GM18907 (cell line): ENCODE measurements around the gene ARHGAP22.

Source experiments
- ATAC-seq: cut with Tn5 transposase; IDR thresholded peaks from one replicate; pipeline ENCODE4 v1.9.1; 2021; ENCODE audit warnings: mild to moderate bottlenecking, moderate library complexity; ENCODE audit not compliant: unreplicated experiment

ARHGAP22 gene

GRCh38 chr10:48400850-48401220, 204.0 kb downstream of the ARHGAP22 start:
- no peak for ATAC-seq

GRCh38 chr10:48400129-48400849, 204.6 kb downstream of the ARHGAP22 start:
- ATAC-seq = no peak

GRCh38 chr10:48399551-48399950, 205.3 kb downstream of the ARHGAP22 start:
- no peak for ATAC-seq

GRCh38 chr10:48399056-48399541, 205.8 kb downstream of the ARHGAP22 start:
- no peak for ATAC-seq

- ATAC-seq = no peak
Observed at GRCh38 chr10:48398261-48398660, 206.6 kb downstream of the ARHGAP22 start.
